ENCODE data around the gene RALGPS1.

Gene RALGPS1

DNA sequence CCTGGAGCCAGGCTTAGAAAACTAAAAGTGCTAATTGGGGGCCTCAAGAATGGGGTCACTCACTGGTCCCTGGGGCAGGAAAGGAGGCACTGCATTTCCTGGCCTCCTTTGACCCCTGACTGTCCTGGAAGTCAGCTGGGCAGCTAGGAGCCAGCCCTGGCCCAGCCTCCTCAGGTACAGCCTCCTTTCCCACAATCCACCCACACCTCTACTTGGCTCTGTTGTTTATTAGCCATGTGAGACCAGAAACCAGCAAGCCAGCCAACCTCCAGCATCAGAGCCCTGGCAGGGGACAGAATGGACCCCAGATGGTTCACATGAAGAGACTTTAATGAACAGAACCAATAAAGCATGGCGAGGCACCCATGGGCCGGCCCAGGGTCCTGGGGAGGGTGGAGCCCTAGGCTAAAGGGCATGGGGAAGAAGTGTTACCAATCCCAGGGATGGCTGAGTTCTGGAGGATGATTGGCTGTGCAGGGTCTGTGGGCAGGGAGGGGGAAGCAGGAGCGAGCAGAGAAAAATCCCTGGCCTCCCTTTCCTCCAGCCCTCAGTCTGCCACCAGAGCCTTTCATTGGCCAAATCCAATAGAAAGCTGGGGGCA, 263.2 kb downstream of the RALGPS1 start:
- Histone ChIP-seq H3K27ac (ENCODE audit: extremely low read depth, low read depth, low read length) (no peak overlapping the region), H3K4me1 (ENCODE audit: control insufficient read depth, insufficient read depth, low read length) (no peaks in the 10 kb centered on the region), H3K4me3 (ENCODE audit: low read depth, low read length) (no peak overlapping the region), H3K9me3 (ENCODE audit: control insufficient read depth, insufficient read depth, low read depth, low read length) (no peaks in the 10 kb centered on the region), H3K36me3 (ENCODE audit: control insufficient read depth in 2 of 2, insufficient read depth in 1 of 2, low read length in 2 of 2) (no peaks in the 10 kb centered on the region)
- TF ChIP-seq, protein P1, sequence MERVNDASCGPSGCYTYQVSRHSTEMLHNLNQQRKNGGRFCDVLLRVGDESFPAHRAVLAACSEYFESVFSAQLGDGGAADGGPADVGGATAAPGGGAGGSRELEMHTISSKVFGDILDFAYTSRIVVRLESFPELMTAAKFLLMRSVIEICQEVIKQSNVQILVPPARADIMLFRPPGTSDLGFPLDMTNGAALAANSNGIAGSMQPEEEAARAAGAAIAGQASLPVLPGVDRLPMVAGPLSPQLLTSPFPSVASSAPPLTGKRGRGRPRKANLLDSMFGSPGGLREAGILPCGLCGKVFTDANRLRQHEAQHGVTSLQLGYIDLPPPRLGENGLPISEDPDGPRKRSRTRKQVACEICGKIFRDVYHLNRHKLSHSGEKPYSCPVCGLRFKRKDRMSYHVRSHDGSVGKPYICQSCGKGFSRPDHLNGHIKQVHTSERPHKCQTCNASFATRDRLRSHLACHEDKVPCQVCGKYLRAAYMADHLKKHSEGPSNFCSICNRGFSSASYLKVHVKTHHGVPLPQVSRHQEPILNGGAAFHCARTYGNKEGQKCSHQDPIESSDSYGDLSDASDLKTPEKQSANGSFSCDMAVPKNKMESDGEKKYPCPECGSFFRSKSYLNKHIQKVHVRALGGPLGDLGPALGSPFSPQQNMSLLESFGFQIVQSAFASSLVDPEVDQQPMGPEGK (tag by site-specific recombination; IDR thresholded peaks at IDR 0.05): no peak
- peak; percentile 18; the same call in 1 of the 2 replicates for TF ChIP-seq ZFHX2 (tag by site-specific recombination; conservative IDR thresholded peaks at IDR 0.05)
- POLR2A ChIA-PET: no interaction called here
- CTCF ChIA-PET: interaction anchor here (0.7 kb wide), 1 partner anchor 220 kb away, joined by 3 read pairs; no protein-coding TSS in a partner anchor

GRCh38 chr9:127178686-127179632, 264.4 kb downstream of the RALGPS1 start:
- H3K9me3 ChIP-seq (ENCODE audit: control insufficient read depth, insufficient read depth, low read depth, low read length): no peaks in the 10 kb centered on the region
- H3K27ac ChIP-seq (ENCODE audit: extremely low read depth, low read depth, low read length): no peak overlapping the region
- H3K36me3 ChIP-seq (ENCODE audit: control insufficient read depth in 2 of 2, insufficient read depth in 1 of 2, low read length in 2 of 2): no peaks in the 10 kb centered on the region
- no peaks in the 10 kb centered on the region for H3K4me1 ChIP-seq (ENCODE audit: control insufficient read depth, insufficient read depth, low read length)
- CTCF ChIA-PET: interaction anchor here (0.6 kb wide), 1 partner anchor 212 kb away, joined by 3 read pairs; no protein-coding TSS in a partner anchor
- no peak overlapping the region for H3K4me3 ChIP-seq (ENCODE audit: low read depth, low read length)
- no peak for TF ChIP-seq ZNF404 (tag by site-specific recombination; IDR thresholded peaks at IDR 0.05)
- TF ChIP-seq KLF1 (tag by site-specific recombination; IDR thresholded peaks at IDR 0.05): no peak
- TF ChIP-seq, protein P2, sequence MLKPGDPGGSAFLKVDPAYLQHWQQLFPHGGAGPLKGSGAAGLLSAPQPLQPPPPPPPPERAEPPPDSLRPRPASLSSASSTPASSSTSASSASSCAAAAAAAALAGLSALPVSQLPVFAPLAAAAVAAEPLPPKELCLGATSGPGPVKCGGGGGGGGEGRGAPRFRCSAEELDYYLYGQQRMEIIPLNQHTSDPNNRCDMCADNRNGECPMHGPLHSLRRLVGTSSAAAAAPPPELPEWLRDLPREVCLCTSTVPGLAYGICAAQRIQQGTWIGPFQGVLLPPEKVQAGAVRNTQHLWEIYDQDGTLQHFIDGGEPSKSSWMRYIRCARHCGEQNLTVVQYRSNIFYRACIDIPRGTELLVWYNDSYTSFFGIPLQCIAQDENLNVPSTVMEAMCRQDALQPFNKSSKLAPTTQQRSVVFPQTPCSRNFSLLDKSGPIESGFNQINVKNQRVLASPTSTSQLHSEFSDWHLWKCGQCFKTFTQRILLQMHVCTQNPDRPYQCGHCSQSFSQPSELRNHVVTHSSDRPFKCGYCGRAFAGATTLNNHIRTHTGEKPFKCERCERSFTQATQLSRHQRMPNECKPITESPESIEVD (tag by site-specific recombination; IDR thresholded peaks at IDR 0.05): no peak
- TF ChIP-seq ZNF23 (tag by site-specific recombination; IDR thresholded peaks at IDR 0.05; ENCODE audit: borderline replicate concordance): no peak
- no peak for TF ChIP-seq ZNF600 (tag by site-specific recombination; IDR thresholded peaks at IDR 0.05)
- TF ChIP-seq, protein P3, sequence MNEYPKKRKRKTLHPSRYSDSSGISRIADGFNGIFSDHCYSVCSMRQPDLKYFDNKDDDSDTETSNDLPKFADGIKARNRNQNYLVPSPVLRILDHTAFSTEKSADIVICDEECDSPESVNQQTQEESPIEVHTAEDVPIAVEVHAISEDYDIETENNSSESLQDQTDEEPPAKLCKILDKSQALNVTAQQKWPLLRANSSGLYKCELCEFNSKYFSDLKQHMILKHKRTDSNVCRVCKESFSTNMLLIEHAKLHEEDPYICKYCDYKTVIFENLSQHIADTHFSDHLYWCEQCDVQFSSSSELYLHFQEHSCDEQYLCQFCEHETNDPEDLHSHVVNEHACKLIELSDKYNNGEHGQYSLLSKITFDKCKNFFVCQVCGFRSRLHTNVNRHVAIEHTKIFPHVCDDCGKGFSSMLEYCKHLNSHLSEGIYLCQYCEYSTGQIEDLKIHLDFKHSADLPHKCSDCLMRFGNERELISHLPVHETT (tag by site-specific recombination; IDR thresholded peaks at IDR 0.05): no peak
- TF ChIP-seq ZNF112 (tag by site-specific recombination; IDR thresholded peaks at IDR 0.05): no peak
- no peak for TF ChIP-seq ZNF768 (tag by site-specific recombination; IDR thresholded peaks at IDR 0.05)
- TF ChIP-seq, protein P4, sequence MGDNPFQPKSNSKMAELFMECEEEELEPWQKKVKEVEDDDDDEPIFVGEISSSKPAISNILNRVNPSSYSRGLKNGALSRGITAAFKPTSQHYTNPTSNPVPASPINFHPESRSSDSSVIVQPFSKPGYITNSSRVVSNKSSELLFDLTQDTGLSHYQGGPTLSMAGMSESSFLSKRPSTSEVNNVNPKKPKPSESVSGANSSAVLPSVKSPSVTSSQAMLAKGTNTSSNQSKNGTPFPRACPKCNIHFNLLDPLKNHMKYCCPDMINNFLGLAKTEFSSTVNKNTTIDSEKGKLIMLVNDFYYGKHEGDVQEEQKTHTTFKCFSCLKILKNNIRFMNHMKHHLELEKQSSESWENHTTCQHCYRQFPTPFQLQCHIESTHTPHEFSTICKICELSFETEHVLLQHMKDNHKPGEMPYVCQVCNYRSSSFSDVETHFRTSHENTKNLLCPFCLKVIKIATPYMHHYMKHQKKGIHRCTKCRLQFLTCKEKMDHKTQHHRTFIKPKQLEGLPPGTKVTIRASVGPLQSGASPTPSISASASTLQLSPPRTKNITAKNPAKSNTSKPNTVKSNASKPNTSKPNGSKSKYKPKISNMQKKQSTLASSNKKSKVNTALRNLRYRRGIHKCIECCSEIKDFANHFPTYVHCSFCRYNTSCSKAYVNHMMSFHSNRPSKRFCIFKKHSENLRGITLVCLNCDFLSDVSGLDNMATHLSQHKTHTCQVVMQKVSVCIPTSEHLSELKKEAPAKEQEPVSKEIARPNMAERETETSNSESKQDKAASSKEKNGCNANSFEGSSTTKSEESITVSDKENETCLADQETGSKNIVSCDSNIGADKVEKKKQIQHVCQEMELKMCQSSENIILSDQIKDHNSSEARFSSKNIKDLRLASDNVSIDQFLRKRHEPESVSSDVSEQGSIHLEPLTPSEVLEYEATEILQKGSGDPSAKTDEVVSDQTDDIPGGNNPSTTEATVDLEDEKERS (tag by site-specific recombination; IDR thresholded peaks at IDR 0.05): no peak
- TF ChIP-seq, protein P5, sequence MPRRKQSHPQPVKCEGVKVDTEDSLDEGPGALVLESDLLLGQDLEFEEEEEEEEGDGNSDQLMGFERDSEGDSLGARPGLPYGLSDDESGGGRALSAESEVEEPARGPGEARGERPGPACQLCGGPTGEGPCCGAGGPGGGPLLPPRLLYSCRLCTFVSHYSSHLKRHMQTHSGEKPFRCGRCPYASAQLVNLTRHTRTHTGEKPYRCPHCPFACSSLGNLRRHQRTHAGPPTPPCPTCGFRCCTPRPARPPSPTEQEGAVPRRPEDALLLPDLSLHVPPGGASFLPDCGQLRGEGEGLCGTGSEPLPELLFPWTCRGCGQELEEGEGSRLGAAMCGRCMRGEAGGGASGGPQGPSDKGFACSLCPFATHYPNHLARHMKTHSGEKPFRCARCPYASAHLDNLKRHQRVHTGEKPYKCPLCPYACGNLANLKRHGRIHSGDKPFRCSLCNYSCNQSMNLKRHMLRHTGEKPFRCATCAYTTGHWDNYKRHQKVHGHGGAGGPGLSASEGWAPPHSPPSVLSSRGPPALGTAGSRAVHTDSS (tag by site-specific recombination; IDR thresholded peaks at IDR 0.05): no peak
- no peak for TF ChIP-seq ZNF776 (tag by site-specific recombination; IDR thresholded peaks at IDR 0.05; ENCODE audit: borderline replicate concordance)
- TF ChIP-seq, protein P6, sequence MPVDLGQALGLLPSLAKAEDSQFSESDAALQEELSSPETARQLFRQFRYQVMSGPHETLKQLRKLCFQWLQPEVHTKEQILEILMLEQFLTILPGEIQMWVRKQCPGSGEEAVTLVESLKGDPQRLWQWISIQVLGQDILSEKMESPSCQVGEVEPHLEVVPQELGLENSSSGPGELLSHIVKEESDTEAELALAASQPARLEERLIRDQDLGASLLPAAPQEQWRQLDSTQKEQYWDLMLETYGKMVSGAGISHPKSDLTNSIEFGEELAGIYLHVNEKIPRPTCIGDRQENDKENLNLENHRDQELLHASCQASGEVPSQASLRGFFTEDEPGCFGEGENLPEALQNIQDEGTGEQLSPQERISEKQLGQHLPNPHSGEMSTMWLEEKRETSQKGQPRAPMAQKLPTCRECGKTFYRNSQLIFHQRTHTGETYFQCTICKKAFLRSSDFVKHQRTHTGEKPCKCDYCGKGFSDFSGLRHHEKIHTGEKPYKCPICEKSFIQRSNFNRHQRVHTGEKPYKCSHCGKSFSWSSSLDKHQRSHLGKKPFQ (tag by site-specific recombination; IDR thresholded peaks at IDR 0.05): no peak
- no peak for TF ChIP-seq FEZF1 (tag by site-specific recombination; IDR thresholded peaks at IDR 0.05)
- TF ChIP-seq ZNF555 (tag by site-specific recombination; conservative IDR thresholded peaks at IDR 0.05): no peak
- POLR2A ChIA-PET: no interaction called here
